ENCODE measurements around the gene MAN1B1. TPM values are rescaled to one million over a fixed set of nuclear protein-coding genes. Genes with fewer than 3 reads are reported as not detected.

MAN1B1 gene
- polyA plus RNA-seq, 2 of the 4 experiments (the other 2 are of a cell fraction) = 31.7 to 48.6 TPM

DNA sequence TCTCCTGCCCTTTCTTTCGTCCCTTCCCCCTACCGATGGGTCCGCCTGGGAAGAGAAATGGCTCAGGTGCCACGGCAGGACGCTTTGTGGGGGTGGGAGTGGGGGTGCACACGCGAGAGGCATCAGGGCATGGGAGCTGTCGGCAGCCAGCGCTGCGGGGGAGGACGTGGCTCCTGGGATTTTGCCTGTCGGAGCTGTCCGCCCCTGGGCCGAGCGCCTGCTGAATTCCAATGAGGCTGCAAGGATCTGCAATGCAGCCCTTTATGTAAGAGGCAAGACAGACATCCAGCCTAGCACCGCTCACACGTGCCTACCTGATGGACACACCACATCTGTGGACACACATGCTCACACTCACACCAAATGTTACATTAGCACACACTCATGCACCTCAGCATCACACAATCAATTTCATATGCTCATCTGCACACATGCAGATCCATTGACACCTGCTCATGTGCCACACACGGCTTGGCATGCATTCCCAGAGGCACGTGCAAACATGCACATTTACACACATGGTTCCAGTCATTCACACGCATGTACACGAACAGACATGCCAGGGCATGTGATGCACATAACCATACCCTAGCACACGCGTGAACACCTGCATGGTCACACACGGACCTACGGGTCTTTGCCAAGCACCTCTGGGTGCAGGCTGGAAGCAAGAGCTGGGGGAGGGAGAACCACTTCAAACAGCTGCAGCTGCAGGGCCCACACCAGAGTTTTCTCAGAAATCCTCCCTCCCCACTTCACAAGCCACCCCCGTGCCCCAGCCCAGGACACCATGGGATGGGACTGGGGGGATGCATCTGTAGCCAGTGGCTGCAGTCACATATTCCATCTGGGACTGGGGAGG is 53.6 kb downstream of the MAN1B1 start:
- Histone ChIP-seq H3K9me3 (no peaks in the 10 kb centered on the region), H3K4me2 (no peak overlapping the region), H3K4me1 (peaks cover 6% of the 10 kb centered on the region; the same call in 1 of the 3 replicates), H3K27ac (no peak overlapping the region), H3K4me3 (no peak overlapping the region)
- no peak for FAIRE-seq
- CTCF ChIA-PET = interaction anchor here (0.5 to 1.7 kb wide), 2 partner anchors 9 to 18 kb away, joined by 3 to 6 read pairs; no protein-coding TSS in a partner anchor
- 61% methylated on average over 23 of the region's 26 CpGs for WGBS (ENCODE audit: missing lambda C conversion rate)
- TF ChIP-seq, protein P1, sequence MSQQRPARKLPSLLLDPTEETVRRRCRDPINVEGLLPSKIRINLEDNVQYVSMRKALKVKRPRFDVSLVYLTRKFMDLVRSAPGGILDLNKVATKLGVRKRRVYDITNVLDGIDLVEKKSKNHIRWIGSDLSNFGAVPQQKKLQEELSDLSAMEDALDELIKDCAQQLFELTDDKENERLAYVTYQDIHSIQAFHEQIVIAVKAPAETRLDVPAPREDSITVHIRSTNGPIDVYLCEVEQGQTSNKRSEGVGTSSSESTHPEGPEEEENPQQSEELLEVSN (IDR thresholded peaks at IDR 0.05; ENCODE audit: borderline replicate concordance, low read depth) = no peak
- no peak for TF ChIP-seq KDM5A (IDR thresholded peaks at IDR 0.05)
- TF ChIP-seq, protein P2, sequence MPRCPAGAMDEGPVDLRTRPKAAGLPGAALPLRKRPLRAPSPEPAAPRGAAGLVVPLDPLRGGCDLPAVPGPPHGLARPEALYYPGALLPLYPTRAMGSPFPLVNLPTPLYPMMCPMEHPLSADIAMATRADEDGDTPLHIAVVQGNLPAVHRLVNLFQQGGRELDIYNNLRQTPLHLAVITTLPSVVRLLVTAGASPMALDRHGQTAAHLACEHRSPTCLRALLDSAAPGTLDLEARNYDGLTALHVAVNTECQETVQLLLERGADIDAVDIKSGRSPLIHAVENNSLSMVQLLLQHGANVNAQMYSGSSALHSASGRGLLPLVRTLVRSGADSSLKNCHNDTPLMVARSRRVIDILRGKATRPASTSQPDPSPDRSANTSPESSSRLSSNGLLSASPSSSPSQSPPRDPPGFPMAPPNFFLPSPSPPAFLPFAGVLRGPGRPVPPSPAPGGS (IDR thresholded peaks at IDR 0.05) = no peak
- TF ChIP-seq, protein P3, sequence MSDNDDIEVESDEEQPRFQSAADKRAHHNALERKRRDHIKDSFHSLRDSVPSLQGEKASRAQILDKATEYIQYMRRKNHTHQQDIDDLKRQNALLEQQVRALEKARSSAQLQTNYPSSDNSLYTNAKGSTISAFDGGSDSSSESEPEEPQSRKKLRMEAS (IDR thresholded peaks at IDR 0.05) = no peak
- TF ChIP-seq HEYL (CRISPR knock-in tag; IDR thresholded peaks at IDR 0.05) = no peak
- no peak for TF ChIP-seq PHF8 (IDR thresholded peaks at IDR 0.05; ENCODE audit: borderline replicate concordance, low read depth)
- DNase-seq (ENCODE audit: low read depth in 1 of 2, low spot score in 1 of 2) = no peak
- no peak for ATAC-seq
- POLR2A ChIA-PET = interaction anchor here (0.8 to 2.4 kb wide), 3 partner anchors 11 to 100 kb away, joined by 3 to 9 read pairs (median 5); no protein-coding TSS in a partner anchor

DNA sequence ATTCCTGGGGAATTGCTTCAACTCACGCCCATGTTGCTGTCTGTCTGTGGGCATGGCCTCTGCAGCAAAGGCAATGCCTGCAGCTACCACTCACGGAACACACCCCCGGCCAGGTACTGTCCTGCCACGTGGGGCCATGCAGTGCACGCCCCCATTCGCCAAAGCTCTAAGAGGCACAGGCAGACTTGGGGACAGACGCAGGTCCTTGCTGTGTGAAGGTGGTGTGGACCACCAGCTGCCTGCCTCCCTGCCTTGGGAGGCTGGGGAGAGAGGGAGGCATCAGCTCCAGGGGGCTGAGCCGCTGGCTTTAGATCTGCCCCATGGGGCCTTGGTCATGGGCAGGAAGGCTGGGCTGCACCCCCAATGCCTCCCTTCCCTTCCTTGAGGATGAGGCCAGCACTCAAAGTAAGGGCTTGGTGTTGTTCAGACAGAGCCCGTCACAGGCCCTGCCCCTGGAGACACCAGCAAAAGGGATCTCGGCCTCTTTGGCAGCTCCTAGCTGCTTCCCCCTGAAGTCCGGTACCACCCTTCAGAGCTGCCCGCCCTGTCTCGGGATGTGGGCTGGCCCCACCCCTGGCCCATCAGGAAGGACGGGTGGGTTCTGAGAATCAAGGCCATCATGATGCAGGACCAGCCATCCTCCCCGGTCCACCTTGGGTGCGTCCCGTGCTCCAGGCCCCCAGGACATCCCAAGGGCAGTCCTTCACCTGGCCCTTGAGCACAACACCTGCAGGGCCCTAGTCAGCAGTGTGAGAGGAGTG is 54.4 kb downstream of the MAN1B1 start:
- TF ChIP-seq PHF8 (IDR thresholded peaks at IDR 0.05; ENCODE audit: borderline replicate concordance, low read depth) (no peak), HDAC2 (IDR thresholded peaks at IDR 0.05) (no peak), POLR2A (IDR thresholded peaks at IDR 0.05; ENCODE audit: low read length) (no peak), SMC3 (IDR thresholded peaks at IDR 0.05) (no peak), RCOR1 (IDR thresholded peaks at IDR 0.05; ENCODE audit: low read depth, low read length) (no peak), SREBF2 (IDR thresholded peaks at IDR 0.05) (no peak)
- TF ChIP-seq, protein P4, sequence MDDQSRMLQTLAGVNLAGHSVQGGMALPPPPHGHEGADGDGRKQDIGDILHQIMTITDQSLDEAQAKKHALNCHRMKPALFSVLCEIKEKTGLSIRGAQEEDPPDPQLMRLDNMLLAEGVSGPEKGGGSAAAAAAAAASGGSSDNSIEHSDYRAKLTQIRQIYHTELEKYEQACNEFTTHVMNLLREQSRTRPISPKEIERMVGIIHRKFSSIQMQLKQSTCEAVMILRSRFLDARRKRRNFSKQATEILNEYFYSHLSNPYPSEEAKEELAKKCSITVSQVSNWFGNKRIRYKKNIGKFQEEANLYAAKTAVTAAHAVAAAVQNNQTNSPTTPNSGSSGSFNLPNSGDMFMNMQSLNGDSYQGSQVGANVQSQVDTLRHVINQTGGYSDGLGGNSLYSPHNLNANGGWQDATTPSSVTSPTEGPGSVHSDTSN (IDR thresholded peaks at IDR 0.05) = no peak
- Histone ChIP-seq H3K27ac (no peak overlapping the region), H3K4me2 (no peak overlapping the region), H3K9me3 (no peaks in the 10 kb centered on the region), H3K4me1 (peaks cover 11% of the 10 kb centered on the region; the same call in 1 of the 3 replicates), H3K4me3 (no peak overlapping the region)
- ATAC-seq = 0 out of 6 replicates have a peak, but pooled peaks of 1 of the 2 experiments have one; percentile 5
- POLR2A ChIA-PET = interaction anchor here (0.8 to 1.1 kb wide), 2 partner anchors 12 to 100 kb away, joined by 3 to 5 read pairs; no protein-coding TSS in a partner anchor
- FAIRE-seq = no peak
- 73% methylated on average over 4 of the region's 17 CpGs for WGBS (ENCODE audit: missing lambda C conversion rate)
- CTCF ChIA-PET = interaction anchor here (0.5 to 1.7 kb wide), 3 partner anchors 8 to 66 kb away, joined by 3 to 6 read pairs (median 3); no protein-coding TSS in a partner anchor
- no peak for DNase-seq (ENCODE audit: low read depth in 1 of 2, low spot score in 1 of 2)

DNA sequence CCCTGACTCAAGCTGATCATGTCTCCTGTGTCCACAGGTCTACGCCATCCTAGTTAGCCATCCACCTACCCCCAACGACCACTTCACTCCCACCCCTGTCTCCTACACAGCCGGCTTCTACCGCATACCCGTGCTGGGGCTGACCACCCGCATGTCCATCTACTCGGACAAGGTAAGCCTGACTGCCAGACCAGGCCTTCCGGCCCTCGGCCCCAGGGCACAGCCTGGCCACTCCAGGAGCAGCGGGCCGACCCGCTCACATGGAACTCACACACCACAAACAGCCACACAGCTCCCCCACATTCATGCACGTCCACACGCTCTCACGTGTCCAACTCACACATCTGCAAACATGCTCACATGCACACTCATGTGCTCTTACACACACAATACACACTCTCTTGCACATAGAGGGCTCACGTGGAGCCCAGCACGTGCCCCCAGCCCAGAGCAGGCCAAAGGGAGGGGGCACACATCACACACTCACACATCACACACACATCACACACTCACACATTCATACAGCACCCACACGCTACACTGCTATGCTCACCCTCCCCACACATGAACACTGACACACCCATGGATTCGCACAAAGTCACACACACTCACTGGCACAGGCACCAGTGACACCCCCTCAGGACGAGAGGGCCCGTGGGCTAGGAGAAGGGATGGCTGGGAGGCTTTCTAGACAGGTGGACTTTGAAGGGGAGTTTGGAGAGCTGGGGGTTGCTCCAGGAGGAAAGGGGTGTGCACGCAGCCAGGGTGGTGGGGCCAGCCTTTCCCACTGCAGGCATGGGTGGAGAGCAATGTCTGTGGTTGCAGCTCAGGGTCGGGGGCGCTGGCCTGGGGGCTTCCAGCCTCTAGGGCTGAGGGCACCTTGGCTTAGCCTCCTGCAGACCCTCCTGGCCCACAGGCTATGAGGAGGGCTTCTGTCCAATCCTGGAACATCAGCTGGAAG is 55.5 kb downstream of the MAN1B1 start:
- FAIRE-seq (no peak), ATAC-seq (no peak), DNase-seq (ENCODE audit: low read depth in 1 of 2, low spot score in 1 of 2) (no peak)
- ChIA-PET POLR2A (interaction anchor here (1.1 kb wide), 1 partner anchor 13 kb away, joined by 5 read pairs; no protein-coding TSS in a partner anchor), CTCF (interaction anchor here (1.0 to 1.1 kb wide), 2 partner anchors 12 to 65 kb away, joined by 3 read pairs; no protein-coding TSS in a partner anchor)
- H3K9me3 ChIP-seq = no peaks in the 10 kb centered on the region
- H3K4me3 ChIP-seq = no peak overlapping the region
- H3K27ac ChIP-seq = no peak overlapping the region
- no peak for TF ChIP-seq CBX2 (IDR thresholded peaks at IDR 0.05; ENCODE audit: borderline replicate concordance, low read depth)
- TF ChIP-seq ESRRA (IDR thresholded peaks at IDR 0.05; ENCODE audit: borderline replicate concordance, low read length) = no peak
- no peak for TF ChIP-seq JUNB (IDR thresholded peaks at IDR 0.05)
- TF ChIP-seq TP53 (CRISPR knock-in tag; IDR thresholded peaks at IDR 0.05) = no peak
- TF ChIP-seq CBX8 (IDR thresholded peaks at IDR 0.05) = no peak
- H3K4me2 ChIP-seq = no peak overlapping the region
- 53% methylated on average over 20 of the region's 24 CpGs for WGBS (ENCODE audit: missing lambda C conversion rate)
- H3K4me1 ChIP-seq = peaks cover 11% of the 10 kb centered on the region; the same call in 1 of the 3 replicates
